Uterus (tissue), 4 donors: ENCODE results near the gene LRRC74A. TPM values are rescaled to one million over a fixed set of nuclear protein-coding genes. Genes with fewer than 3 reads are reported as not detected.

Experiments used
- DNase-seq, 2 donors: peaks; one replicate each; pipeline ENCODE4 v3.0.0-alpha.2; 2019 to 2020
- H3K27ac ChIP-seq, 2 donors: fragments of 200-600 bp; sonication (generic); 1 replicate in 1 of 2; 2 replicates in 1 of 2; pipeline ENCODE4 v1.5.1; 2016 to 2018
- H3K27me3 ChIP-seq, 2 donors: fragments of 200-600 bp; sonication (generic); one replicate each; pipeline ENCODE4 v1.5.1; 2018 to 2019; ENCODE audit warnings: control low read depth in 1 of 2
- H3K36me3 ChIP-seq, 2 donors: fragments of 200-600 bp; sonication (generic); one replicate each; pipeline ENCODE4 v1.5.1; 2019; ENCODE audit warnings: control low read depth in 1 of 2
- H3K4me1 ChIP-seq, 2 donors: fragments of 200-600 bp; sonication (generic); one replicate each; pipeline ENCODE4 v1.5.1; 2018 to 2019; ENCODE audit warnings: control low read depth in 1 of 2
- H3K4me3 ChIP-seq, 2 donors: fragments of 200-600 bp; sonication (generic); 1 replicate in 1 of 2; 2 replicates in 1 of 2; pipeline ENCODE4 v1.5.1; 2018 to 2019; ENCODE audit warnings: mild to moderate bottlenecking in 1 of 2
- H3K9me3 ChIP-seq, 2 donors: fragments of 200-600 bp; sonication (generic); one replicate each; pipeline ENCODE4 v1.5.1; 2019; ENCODE audit warnings: control low read depth in 1 of 2
- POLR2A ChIP-seq, 2 donors: fragments of 450-650 bp; IDR thresholded peaks; one replicate each; pipeline ENCODE4 v1.6.1; 2016; ENCODE audit warnings: antibody characterized with exemption in 2 of 2, mild to moderate bottlenecking in 1 of 2, moderate library complexity in 1 of 2
- intact Hi-C: fragments of 100-400 bp; cut with DNase I; formaldehyde crosslinking; loops from one replicate; pipeline ENCODE4 v1.15.1; 2023; ENCODE audit warnings: low total_unique reads
- total RNA-seq, 4 donors: library from RNA; depleted of rRNA in 3 of 4; stranded (reverse); fragments of >200 nt in 3 of 4; gene quantifications; one replicate each; pipeline versions ENCODE4 v1.1.0 to v1.2.4, GENCODE V29; 2014 to 2023
- TF ChIP-seq, protein P1 (sequence below), 4 experiments: fragments of 200-600 bp in 2 of 4; fragments of 450-650 bp in 2 of 4; sonication (generic) in 2 of 4; IDR thresholded peaks; one replicate each; pipeline ENCODE4 v1.5.1; 2016 to 2019; ENCODE audit warnings: antibody characterized with exemption in 4 of 4, mild to moderate bottlenecking in 2 of 4, moderate library complexity in 1 of 4
- donor health status: DM: yes; HTN: yes; CAD: no.

Gene LRRC74A
- total RNA-seq, 4 donors from 2014 or later: not detected

DNA sequence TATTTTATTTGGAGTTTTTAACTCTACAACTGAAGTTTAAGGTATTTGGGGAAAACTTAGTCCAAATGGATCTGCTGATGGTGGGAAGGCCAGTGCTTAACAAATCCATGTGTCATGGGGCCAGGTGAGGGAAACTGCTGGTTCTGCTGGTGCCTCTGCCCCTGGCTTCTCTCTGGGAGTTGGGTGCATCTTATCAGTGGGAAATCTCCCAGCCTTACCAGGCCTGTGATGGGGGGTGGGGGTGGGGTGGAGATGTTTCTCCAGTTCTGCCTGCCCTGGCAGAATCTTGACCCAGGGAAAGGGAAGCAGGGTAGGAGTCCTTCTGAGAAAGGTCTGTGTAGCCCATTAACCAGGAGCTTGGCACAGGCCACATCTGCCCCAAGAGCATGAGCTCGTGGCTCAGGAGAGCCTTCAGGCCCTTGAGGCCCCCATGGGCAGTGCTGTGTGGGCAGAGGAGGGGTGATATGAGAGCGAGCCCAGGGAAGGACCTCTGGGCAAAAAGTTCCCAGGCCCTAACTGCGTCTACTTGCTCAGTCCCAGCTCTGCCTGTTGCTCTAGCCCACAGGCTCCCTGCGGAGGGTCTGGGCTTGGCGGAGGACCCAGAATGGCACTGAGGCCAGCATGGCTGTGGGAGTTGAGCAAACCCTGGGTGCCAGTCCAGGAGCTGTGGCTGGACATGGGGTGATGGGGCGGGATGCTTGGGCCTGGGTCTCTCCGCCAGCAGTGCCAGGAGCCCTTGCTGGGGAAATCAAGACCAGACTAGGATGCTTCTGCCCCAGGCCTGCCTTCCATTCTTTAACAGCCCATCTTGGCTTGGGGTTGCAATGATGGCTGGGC, 46.8 kb upstream of the LRRC74A start:
- H3K4me1 ChIP-seq: no peaks in the 10 kb centered on the region
- no peak overlapping the region for H3K4me3 ChIP-seq
- no peaks in the 10 kb centered on the region for H3K27me3 ChIP-seq
- no peaks in the 10 kb centered on the region for H3K36me3 ChIP-seq
- no peak overlapping the region for H3K27ac ChIP-seq
- DNase-seq: no peak
- intact Hi-C loops: loop anchor here (5.0 kb wide), 1 partner anchor 67 kb away; no protein-coding TSS in a partner anchor
- H3K9me3 ChIP-seq: no peaks in the 10 kb centered on the region
- TF ChIP-seq, protein P1, sequence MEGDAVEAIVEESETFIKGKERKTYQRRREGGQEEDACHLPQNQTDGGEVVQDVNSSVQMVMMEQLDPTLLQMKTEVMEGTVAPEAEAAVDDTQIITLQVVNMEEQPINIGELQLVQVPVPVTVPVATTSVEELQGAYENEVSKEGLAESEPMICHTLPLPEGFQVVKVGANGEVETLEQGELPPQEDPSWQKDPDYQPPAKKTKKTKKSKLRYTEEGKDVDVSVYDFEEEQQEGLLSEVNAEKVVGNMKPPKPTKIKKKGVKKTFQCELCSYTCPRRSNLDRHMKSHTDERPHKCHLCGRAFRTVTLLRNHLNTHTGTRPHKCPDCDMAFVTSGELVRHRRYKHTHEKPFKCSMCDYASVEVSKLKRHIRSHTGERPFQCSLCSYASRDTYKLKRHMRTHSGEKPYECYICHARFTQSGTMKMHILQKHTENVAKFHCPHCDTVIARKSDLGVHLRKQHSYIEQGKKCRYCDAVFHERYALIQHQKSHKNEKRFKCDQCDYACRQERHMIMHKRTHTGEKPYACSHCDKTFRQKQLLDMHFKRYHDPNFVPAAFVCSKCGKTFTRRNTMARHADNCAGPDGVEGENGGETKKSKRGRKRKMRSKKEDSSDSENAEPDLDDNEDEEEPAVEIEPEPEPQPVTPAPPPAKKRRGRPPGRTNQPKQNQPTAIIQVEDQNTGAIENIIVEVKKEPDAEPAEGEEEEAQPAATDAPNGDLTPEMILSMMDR (IDR thresholded peaks at IDR 0.05): no peak
- no peak for TF ChIP-seq POLR2A (IDR thresholded peaks at IDR 0.05)

DNA sequence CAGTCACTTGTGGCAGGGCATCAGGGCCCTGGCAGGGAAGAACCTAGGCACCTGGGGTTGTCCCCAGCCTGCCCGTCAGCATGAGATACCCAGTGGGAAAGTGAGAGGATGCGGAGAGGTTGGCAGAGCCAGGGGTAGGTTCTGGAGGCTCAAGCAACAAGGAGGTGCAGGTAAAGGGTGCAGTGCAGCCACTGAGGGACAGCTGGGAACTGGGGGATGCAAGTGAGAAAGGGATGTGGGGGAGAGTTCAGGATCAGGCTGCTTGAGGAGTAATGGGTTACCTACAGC, 46.2 kb upstream of the LRRC74A start:
- DNase-seq: no peak
- intact Hi-C loops: loop anchor here (5.0 kb wide), 1 partner anchor 68 kb away; no protein-coding TSS in a partner anchor
- Histone ChIP-seq H3K4me1 (no peaks in the 10 kb centered on the region), H3K4me3 (no peak overlapping the region), H3K27me3 (no peaks in the 10 kb centered on the region), H3K36me3 (no peaks in the 10 kb centered on the region), H3K27ac (no peak overlapping the region), H3K9me3 (no peaks in the 10 kb centered on the region)
- TF ChIP-seq POLR2A (IDR thresholded peaks at IDR 0.05): no peak
- TF ChIP-seq, protein P1 (IDR thresholded peaks at IDR 0.05): no peak

DNA sequence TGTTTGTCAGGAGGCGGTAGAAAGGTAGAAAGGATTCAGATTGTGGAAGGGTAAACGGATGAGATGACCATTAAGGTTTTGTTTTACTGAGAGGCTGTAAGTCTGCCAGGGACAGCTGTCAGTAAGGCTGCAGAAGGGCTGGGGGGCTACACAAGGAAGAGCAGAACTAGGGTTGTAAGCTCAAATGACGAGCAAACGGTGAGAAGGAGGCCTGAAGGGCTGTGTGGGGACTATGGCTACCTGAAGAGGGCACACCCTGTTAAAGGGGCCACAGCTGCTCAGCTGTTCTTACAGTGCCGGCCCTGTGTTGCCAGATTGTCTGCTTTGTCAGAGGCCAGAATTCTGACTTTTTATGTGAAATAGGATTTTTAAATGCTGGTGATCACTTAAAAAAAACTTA, 45.8 kb upstream of the LRRC74A start:
- no peaks in the 10 kb centered on the region for H3K4me1 ChIP-seq
- H3K27ac ChIP-seq: peak overlapping the region in 1 of 2 donors; percentile 39
- H3K36me3 ChIP-seq: no peaks in the 10 kb centered on the region
- H3K4me3 ChIP-seq: no peak overlapping the region
- intact Hi-C loops: loop anchor here (5.0 kb wide), 1 partner anchor 68 kb away; no protein-coding TSS in a partner anchor
- H3K9me3 ChIP-seq: no peaks in the 10 kb centered on the region
- no peak for DNase-seq
- H3K27me3 ChIP-seq: no peaks in the 10 kb centered on the region
- TF ChIP-seq, protein P1 (IDR thresholded peaks at IDR 0.05): no peak
- no peak for TF ChIP-seq POLR2A (IDR thresholded peaks at IDR 0.05)

DNA sequence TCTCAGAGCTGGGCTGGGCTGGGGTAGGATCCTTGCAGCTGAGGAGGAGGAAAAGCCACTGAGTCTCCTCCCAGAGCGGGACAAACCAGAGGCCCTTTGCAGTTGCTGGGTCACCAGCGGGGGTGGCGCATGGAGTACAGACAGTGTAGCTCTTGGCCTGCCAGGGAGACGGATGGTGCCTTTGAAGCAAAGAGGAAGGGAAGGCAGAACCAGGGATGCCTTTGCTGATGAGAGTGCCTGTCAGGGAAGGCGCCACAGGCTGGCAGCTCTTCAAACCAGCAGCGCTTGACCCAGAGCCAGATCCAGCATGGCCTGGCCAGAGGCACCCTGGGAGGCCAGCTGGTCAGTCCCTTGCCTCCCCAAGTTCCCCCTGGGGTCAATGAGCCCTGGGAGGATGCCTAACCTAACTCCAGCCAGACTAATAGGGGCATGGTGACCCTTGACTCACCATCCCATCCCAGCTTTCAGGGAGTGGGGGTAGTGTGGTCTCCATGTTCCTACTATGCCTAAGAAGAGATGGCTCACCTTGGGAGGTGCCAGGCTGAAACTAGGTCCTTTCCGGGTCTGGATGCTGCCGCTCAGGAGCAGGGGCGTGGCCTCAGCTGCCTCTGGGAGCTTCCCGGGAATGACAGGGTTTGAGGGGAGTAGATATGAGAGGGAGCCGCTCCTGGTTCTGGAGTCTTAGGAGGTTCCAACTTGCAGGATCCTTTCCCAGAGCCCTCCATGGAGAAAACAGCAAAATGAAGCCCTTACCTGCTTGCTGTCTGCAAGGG, 45.1 kb upstream of the LRRC74A start:
- Histone ChIP-seq H3K4me1 (no peaks in the 10 kb centered on the region), H3K36me3 (no peaks in the 10 kb centered on the region), H3K4me3 (no peak overlapping the region), H3K27ac (peak overlapping the region; percentile 7 to 39), H3K27me3 (no peaks in the 10 kb centered on the region), H3K9me3 (no peaks in the 10 kb centered on the region)
- intact Hi-C loops: loop anchor here (5.0 kb wide), 1 partner anchor 69 kb away; no protein-coding TSS in a partner anchor
- no peak for DNase-seq
- TF ChIP-seq, protein P1 (IDR thresholded peaks at IDR 0.05): no peak
- TF ChIP-seq POLR2A (IDR thresholded peaks at IDR 0.05): no peak

DNA sequence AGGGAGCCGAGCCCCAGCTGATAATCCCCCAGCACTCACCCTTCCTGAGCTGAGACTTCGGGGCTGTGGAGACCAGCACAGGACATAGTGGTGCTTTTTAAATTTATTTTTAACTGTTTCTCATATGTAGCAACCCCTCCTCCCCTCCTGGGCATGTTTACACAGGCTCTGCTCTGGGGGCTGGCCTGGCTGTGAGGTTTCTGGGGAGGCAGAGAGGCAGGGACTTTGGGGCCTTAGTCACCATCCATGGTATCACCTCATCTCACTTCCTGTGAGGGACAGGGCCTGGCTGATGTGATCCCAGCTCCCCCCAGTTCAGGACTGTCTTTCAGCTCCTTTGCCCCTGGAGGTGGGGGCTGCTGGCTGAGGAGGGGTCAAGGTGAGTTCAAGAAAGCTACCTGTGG, 44.6 kb upstream of the LRRC74A start:
- peak overlapping the region; percentile 7 to 39 for H3K27ac ChIP-seq
- no peaks in the 10 kb centered on the region for H3K4me1 ChIP-seq
- TF ChIP-seq POLR2A (IDR thresholded peaks at IDR 0.05): no peak
- TF ChIP-seq, protein P1 (IDR thresholded peaks at IDR 0.05): no peak
- no peaks in the 10 kb centered on the region for H3K9me3 ChIP-seq
- no peak overlapping the region for H3K4me3 ChIP-seq
- intact Hi-C loops: loop anchor here (5.0 kb wide), 1 partner anchor 69 kb away; no protein-coding TSS in a partner anchor
- DNase-seq: no peak
- H3K27me3 ChIP-seq: no peaks in the 10 kb centered on the region
- no peaks in the 10 kb centered on the region for H3K36me3 ChIP-seq
